Measurements from ENCODE around the gene TEX53. TPM values are rescaled to one million over a fixed set of nuclear protein-coding genes. Genes with fewer than 3 reads are reported as not detected.

Gene TEX53
- total and polyA plus RNA-seq, 2 of the 8 experiments (the other 6 are each of a cell fraction or from before 2014, with no cell fraction given) = not detected

- H3K79me1 ChIP-seq (ENCODE audit: low read depth, low read length) = no peaks in the 10 kb centered on the region
- no peak overlapping the region for H4K5ac ChIP-seq (ENCODE audit: insufficient read length, low read depth, low read length)
- H3K14ac ChIP-seq (ENCODE audit: insufficient read length) = no peak overlapping the region
- peaks cover 0 to 6% (median 0%) of the 10 kb centered on the region in 4 experiments; a peak in 3 of 8 replicates for H3K36me3 ChIP-seq (ENCODE audit: control insufficient read depth in 2 of 4, insufficient read depth in 4 of 4, low read length in 3 of 4)
- H4K20me1 ChIP-seq (replicated peaks in 1 of 2; ENCODE audit: control insufficient read depth in 1 of 2, insufficient read depth in 2 of 2, low read length in 2 of 2) = no peaks in the 10 kb centered on the region
- no peak overlapping the region for H2BK120ac ChIP-seq (replicated peaks; ENCODE audit: low read depth, low read length)
- no peaks in the 10 kb centered on the region for H3K23me2 ChIP-seq (ENCODE audit: low read depth, low read length)
- no peak overlapping the region for H3K4me2 ChIP-seq (ENCODE audit: insufficient read depth in 1 of 2, low read depth in 2 of 2, low read length in 2 of 2)
- no peak overlapping the region for H4K91ac ChIP-seq (replicated peaks; ENCODE audit: insufficient read length, low read length)
- H3K23ac ChIP-seq (ENCODE audit: insufficient read length) = no peak overlapping the region
- H3K9ac ChIP-seq (replicated peaks in 1 of 4; ENCODE audit: extremely low read depth in 1 of 4, low read depth in 3 of 4, low read length in 3 of 4) = no peak overlapping the region
- no peak overlapping the region for H4K8ac ChIP-seq (ENCODE audit: extremely low read depth, insufficient read depth, low read length)
- no peak overlapping the region for H2AK5ac ChIP-seq (ENCODE audit: low read depth, low read length)
- no peak overlapping the region for H2BK20ac ChIP-seq (ENCODE audit: low read length)
- ChIA-PET POLR2A (ENCODE audit: partially characterized antibody) (no interaction called here), CTCF (ENCODE audit: partially characterized antibody) (interaction anchor here (0.6 to 6.0 kb wide), 4 partner anchors 12 to 158 kb away, joined by 3 to 35 read pairs (median 3); no protein-coding TSS in a partner anchor)
- no peaks in the 10 kb centered on the region for H3K79me2 ChIP-seq (ENCODE audit: control insufficient read depth in 1 of 2, insufficient read depth in 2 of 2, low read length in 2 of 2)
- no peaks in the 10 kb centered on the region for H3K4me1 ChIP-seq (replicated peaks in 1 of 4; ENCODE audit: control insufficient read depth in 3 of 4, insufficient read depth in 4 of 4, low read length in 3 of 4)
- H3K4ac ChIP-seq (replicated peaks; ENCODE audit: insufficient read length, low read depth, low read length) = no peak overlapping the region
- WGBS, 2 experiments (ENCODE audit: extremely low coverage in 1 of 2, insufficient coverage in 1 of 2, insufficient read length in 1 of 2, insufficient replicate concordance in 2 of 2, low coverage in 1 of 2, low lambda C conversion rate in 2 of 2, missing lambda C conversion rate in 1 of 2) = 96% methylated on average over 1 of the region's 1 CpG; no CpG with 5 or more reads in 1 of the 2 experiments
- DNase-seq (ENCODE audit: low read depth in 1 of 2, low spot score in 2 of 2) (no peak), FAIRE-seq (no peak)
- no peaks in the 10 kb centered on the region for H3K27me3 ChIP-seq (replicated peaks in 1 of 4; ENCODE audit: control insufficient read depth in 3 of 4, extremely low read depth in 1 of 4, insufficient read depth in 3 of 4, low read length in 3 of 4)
- H2BK12ac ChIP-seq (ENCODE audit: low read depth, low read length) = no peak overlapping the region
- no peak overlapping the region for H2BK15ac ChIP-seq (ENCODE audit: low read length)
- TF ChIP-seq TBP (IDR thresholded peaks at IDR 0.05; ENCODE audit: low read depth, low read length) (no peak), SAP30 (IDR thresholded peaks at IDR 0.05; ENCODE audit: insufficient read depth, insufficient replicate concordance, low read length) (no peak), TAF1 (IDR thresholded peaks at IDR 0.05; ENCODE audit: low read depth, low read length) (no peak), CBX8 (IDR thresholded peaks at IDR 0.05; ENCODE audit: borderline replicate concordance, low read depth, low read length) (no peak), RAD21 (IDR thresholded peaks at IDR 0.05 in 1 of 2, conservative IDR thresholded peaks at IDR 0.05 in 1 of 2; ENCODE audit: low read depth in 2 of 2, low read length in 2 of 2) (no peak)
- no peak overlapping the region for H2AFZ ChIP-seq (ENCODE audit: low read length)
- no peak overlapping the region for H2BK5ac ChIP-seq (ENCODE audit: low read depth, low read length)
- H3K4me3 ChIP-seq (ENCODE audit: extremely low read depth in 1 of 4, insufficient read depth in 2 of 4, low read depth in 3 of 4, low read length in 4 of 4) = no peak overlapping the region
- no peak overlapping the region for H3K18ac ChIP-seq (ENCODE audit: extremely low read depth, low read length)
- H3K9me3 ChIP-seq (ENCODE audit: insufficient read depth in 2 of 2, low read depth in 1 of 2, low read length in 1 of 2) = no peaks in the 10 kb centered on the region
- H3K56ac ChIP-seq (replicated peaks; ENCODE audit: insufficient read length, low read depth, low read length) = no peak overlapping the region
- no peak overlapping the region for H3K27ac ChIP-seq (ENCODE audit: low read depth, low read length)
These were observed 15.6 kb downstream of the TEX53 start for GRCh38 chr9:114641967-114642366.

Data from H1 (cell line).